Suprapubic skin (tissue), 4 donors: ENCODE measurements around the gene OPALIN. TPM values are rescaled to one million over a fixed set of nuclear protein-coding genes. Genes with fewer than 3 reads are reported as not detected.

Source experiments
- DNase-seq, 2 donors: peaks; one replicate each; pipeline ENCODE4 v3.0.0-alpha.2; 2019; ENCODE audit warnings: low spot score in 2 of 2
- H3K27ac ChIP-seq: fragments of 200-600 bp; sonication (generic); one replicate; pipeline ENCODE4 v1.5.1; 2019
- H3K27me3 ChIP-seq: fragments of 200-600 bp; sonication (generic); one replicate; pipeline ENCODE4 v1.5.1; 2019
- H3K36me3 ChIP-seq: fragments of 200-600 bp; sonication (generic); one replicate; pipeline ENCODE4 v1.5.1; 2019
- H3K4me1 ChIP-seq: fragments of 200-600 bp; sonication (generic); one replicate; pipeline ENCODE4 v1.5.1; 2019
- H3K4me3 ChIP-seq: fragments of 200-600 bp; sonication (generic); one replicate; pipeline ENCODE4 v1.5.1; 2019; ENCODE audit warnings: mild to moderate bottlenecking
- H3K9me3 ChIP-seq: fragments of 200-600 bp; sonication (generic); one replicate; pipeline ENCODE4 v1.5.1; 2019
- EP300 ChIP-seq: sonication (generic); formaldehyde crosslinking; IDR thresholded peaks from one replicate; pipeline ENCODE4 v1.6.1; 2017; ENCODE audit warnings: antibody characterized with exemption
- POLR2A ChIP-seq, 2 donors: fragments of 450-650 bp; IDR thresholded peaks; one replicate each; pipeline ENCODE4 v1.6.1; 2017; ENCODE audit warnings: antibody characterized with exemption in 2 of 2, mild to moderate bottlenecking in 2 of 2, moderate library complexity in 2 of 2
- POLR2AphosphoS5 ChIP-seq, 3 donors: sonication (generic); formaldehyde crosslinking; IDR thresholded peaks; one replicate each; pipeline ENCODE4 v1.6.1; 2017; ENCODE audit warnings: antibody characterized with exemption in 3 of 3
- WGBS: methylation state at CpG from one replicate; pipeline ENCODE4 v1.1.5; 2018; 5-methylcytosine and 5-hydroxymethylcytosine counted together
- total RNA-seq, 4 donors: library from RNA; depleted of rRNA; stranded (reverse); fragments of >200 nt; gene quantifications; one replicate each; pipeline ENCODE4 v1.1.0, GENCODE V29; 2016
- TF ChIP-seq, protein P1 (sequence below), 2 donors: fragments of 200-600 bp in 1 of 2; fragments of 450-650 bp in 1 of 2; sonication (generic) in 1 of 2; IDR thresholded peaks; one replicate each; pipeline ENCODE4 v1.5.1; 2016 to 2019; ENCODE audit warnings: antibody characterized with exemption in 2 of 2, mild to moderate bottlenecking in 1 of 2, moderate library complexity in 1 of 2

OPALIN gene
- total RNA-seq, 4 donors from 2014 or later: not detected

DNA sequence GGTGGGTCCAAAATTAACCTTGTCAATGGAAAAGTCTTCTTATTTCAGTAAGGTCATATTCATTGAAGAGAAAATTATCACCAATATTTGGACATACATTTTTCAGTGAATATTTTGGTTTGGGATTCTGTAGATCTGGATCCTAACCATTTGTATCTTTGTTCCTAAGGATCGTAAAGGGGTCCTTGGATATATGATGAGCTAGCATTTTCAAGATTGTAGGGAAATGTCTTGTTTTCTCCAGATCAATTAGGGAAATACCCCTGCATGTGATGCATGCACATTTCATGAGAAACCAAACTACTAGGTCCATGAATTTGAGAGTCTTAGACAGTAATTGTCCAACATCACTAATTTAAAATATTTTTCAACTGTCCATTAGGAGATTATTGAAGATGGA lies 36.5 kb downstream of the OPALIN start:
- Histone ChIP-seq H3K4me3 (no peak overlapping the region), H3K36me3 (no peaks in the 10 kb centered on the region), H3K27me3 (peaks cover 26% of the 10 kb centered on the region), H3K9me3 (no peaks in the 10 kb centered on the region), H3K27ac (no peak overlapping the region), H3K4me1 (no peaks in the 10 kb centered on the region)
- no peak for DNase-seq
- no peak for TF ChIP-seq POLR2A (IDR thresholded peaks at IDR 0.05)
- TF ChIP-seq EP300: no peak
- TF ChIP-seq, protein P1, sequence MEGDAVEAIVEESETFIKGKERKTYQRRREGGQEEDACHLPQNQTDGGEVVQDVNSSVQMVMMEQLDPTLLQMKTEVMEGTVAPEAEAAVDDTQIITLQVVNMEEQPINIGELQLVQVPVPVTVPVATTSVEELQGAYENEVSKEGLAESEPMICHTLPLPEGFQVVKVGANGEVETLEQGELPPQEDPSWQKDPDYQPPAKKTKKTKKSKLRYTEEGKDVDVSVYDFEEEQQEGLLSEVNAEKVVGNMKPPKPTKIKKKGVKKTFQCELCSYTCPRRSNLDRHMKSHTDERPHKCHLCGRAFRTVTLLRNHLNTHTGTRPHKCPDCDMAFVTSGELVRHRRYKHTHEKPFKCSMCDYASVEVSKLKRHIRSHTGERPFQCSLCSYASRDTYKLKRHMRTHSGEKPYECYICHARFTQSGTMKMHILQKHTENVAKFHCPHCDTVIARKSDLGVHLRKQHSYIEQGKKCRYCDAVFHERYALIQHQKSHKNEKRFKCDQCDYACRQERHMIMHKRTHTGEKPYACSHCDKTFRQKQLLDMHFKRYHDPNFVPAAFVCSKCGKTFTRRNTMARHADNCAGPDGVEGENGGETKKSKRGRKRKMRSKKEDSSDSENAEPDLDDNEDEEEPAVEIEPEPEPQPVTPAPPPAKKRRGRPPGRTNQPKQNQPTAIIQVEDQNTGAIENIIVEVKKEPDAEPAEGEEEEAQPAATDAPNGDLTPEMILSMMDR (IDR thresholded peaks at IDR 0.05): no peak
- no peak for TF ChIP-seq POLR2AphosphoS5 (IDR thresholded peaks at IDR 0.05)
- WGBS: 97% methylated on average over 1 of the region's 1 CpG

DNA sequence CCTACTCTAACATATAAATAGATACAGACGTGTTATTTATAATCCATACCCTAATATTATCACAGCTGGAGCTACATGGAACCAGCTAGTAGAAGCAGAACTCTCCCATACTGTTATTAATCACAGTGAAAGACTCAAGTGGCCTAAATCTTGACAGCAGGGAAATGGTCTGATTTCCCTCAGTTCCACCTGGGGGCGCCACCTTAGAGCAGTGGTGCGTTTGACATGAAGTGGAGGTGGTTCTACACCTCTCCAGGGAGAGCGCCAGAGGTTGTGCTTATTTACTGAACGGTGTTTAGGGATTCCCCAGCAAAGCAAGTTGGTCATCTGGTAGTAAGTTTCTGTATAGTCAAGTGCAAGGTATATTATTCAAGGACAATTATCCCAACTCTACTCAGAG lies 37.0 kb downstream of the OPALIN start:
- H3K27ac ChIP-seq: no peak overlapping the region
- no peak for DNase-seq
- H3K4me3 ChIP-seq: no peak overlapping the region
- no peaks in the 10 kb centered on the region for H3K4me1 ChIP-seq
- H3K36me3 ChIP-seq: no peaks in the 10 kb centered on the region
- WGBS: 60% methylated on average over 5 of the region's 5 CpGs
- no peaks in the 10 kb centered on the region for H3K9me3 ChIP-seq
- no peak for TF ChIP-seq POLR2AphosphoS5 (IDR thresholded peaks at IDR 0.05)
- TF ChIP-seq, protein P1 (IDR thresholded peaks at IDR 0.05): no peak
- TF ChIP-seq POLR2A (IDR thresholded peaks at IDR 0.05): no peak
- TF ChIP-seq EP300: no peak
- H3K27me3 ChIP-seq: peaks cover 27% of the 10 kb centered on the region

DNA sequence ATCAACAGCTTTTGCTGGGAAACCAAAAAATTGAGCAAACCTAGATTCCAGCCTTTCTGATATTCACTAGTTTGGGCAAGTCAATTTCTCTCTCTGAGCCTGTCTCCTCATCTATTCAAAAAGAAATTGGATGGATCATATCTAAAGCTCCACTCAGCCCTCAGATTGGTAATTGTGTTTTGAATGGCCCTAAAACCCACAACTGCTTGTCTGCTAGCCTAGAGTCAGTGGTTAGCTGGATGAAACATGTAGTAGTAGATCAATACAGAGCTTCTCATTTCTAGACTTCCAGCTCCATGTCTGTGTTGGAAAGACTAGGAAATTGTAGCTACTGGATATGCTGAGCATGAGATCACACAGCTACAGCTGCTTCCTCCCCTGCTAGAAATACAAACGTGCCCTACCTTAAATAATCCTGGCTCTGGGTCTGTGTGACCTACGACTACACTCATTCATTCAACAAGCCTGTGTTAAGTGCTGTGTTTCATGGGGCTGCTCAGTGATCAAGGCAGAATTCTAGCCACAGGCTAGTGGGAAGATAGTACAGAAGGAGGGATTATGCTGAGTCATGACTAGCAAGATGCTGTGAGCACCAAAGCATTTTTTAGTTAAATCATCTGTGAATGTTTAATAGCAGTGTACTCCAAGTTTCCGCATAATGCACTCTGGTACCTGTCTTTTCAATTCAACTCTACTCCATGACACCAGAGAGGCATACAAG lies 38.9 kb downstream of the OPALIN start:
- Histone ChIP-seq H3K27ac (no peak overlapping the region), H3K9me3 (no peaks in the 10 kb centered on the region), H3K36me3 (no peaks in the 10 kb centered on the region), H3K4me1 (no peaks in the 10 kb centered on the region), H3K27me3 (peaks cover 28% of the 10 kb centered on the region), H3K4me3 (no peak overlapping the region)
- TF ChIP-seq POLR2A (IDR thresholded peaks at IDR 0.05) (no peak), POLR2AphosphoS5 (IDR thresholded peaks at IDR 0.05) (no peak)
- DNase-seq: no peak
- WGBS: 24% methylated on average over 3 of the region's 3 CpGs

DNA sequence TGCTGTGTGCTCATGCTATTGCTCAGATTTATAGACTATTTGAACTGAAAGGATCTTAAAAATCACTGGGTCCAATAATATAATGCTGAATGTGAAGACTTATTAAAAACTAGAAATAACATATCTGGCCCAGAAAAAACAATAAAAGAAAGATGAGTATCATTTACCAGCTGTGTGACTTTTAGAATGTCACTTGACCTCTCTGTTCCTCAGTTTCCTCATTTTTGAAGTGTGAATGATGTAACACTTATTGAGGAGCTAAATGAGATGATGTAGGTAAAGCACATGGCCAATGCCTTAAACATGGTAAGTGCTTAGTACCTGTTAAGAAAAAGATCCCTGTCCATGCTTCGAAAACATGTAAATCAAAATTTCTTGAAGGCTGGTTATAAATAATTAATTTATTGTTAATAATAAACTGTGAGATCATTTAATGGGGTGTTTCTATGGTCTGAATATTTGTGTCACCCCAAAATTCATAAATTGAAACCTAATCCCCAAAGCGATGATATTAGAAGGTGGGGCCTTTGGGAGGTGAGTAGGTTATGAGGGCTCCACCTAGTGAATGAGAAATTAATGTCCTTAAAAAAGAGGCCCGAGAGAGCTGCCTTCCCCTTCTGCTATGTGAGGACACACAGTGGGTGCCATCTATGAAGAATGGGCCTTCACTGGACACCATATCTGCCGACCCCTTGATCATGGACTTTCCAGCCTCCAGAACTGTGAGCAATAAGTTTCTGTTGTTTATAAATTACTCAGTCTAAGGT lies 41.6 kb downstream of the OPALIN start:
- TF ChIP-seq EP300 (no peak), POLR2AphosphoS5 (IDR thresholded peaks at IDR 0.05) (no peak), POLR2A (IDR thresholded peaks at IDR 0.05) (no peak)
- TF ChIP-seq, protein P1 (IDR thresholded peaks at IDR 0.05): no peak
- no peak overlapping the region for H3K4me3 ChIP-seq
- peaks cover 22% of the 10 kb centered on the region for H3K27me3 ChIP-seq
- DNase-seq: no peak
- no peaks in the 10 kb centered on the region for H3K4me1 ChIP-seq
- no peak overlapping the region for H3K27ac ChIP-seq
- no peaks in the 10 kb centered on the region for H3K36me3 ChIP-seq
- H3K9me3 ChIP-seq: no peaks in the 10 kb centered on the region
- WGBS: 84% methylated on average over 4 of the region's 4 CpGs

DNA sequence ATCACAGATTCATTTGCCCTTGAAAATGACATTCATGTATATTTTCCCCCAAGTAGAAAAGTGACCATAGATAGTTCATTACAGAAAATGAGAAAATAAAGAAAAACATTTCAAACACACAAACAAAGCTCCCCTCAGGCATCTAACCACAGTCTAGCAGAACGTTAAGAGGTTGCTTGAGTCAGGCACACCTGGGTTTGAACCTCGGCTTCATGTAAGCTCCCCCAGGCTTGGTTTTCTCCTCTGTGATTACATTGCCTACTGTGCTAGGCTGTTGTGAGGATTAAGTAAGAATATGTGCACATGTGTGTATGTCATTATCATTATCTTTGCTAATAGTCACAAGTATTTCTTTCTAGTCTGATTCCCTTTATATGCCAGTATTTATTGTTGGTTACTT lies 45.5 kb downstream of the OPALIN start:
- 65% methylated on average over 2 of the region's 2 CpGs for WGBS
- Histone ChIP-seq H3K36me3 (no peaks in the 10 kb centered on the region), H3K27me3 (peaks cover 16% of the 10 kb centered on the region), H3K27ac (no peak overlapping the region), H3K4me1 (no peaks in the 10 kb centered on the region), H3K4me3 (no peak overlapping the region), H3K9me3 (no peaks in the 10 kb centered on the region)
- TF ChIP-seq POLR2A (IDR thresholded peaks at IDR 0.05): no peak
- no peak for TF ChIP-seq POLR2AphosphoS5 (IDR thresholded peaks at IDR 0.05)
- DNase-seq: no peak

DNA sequence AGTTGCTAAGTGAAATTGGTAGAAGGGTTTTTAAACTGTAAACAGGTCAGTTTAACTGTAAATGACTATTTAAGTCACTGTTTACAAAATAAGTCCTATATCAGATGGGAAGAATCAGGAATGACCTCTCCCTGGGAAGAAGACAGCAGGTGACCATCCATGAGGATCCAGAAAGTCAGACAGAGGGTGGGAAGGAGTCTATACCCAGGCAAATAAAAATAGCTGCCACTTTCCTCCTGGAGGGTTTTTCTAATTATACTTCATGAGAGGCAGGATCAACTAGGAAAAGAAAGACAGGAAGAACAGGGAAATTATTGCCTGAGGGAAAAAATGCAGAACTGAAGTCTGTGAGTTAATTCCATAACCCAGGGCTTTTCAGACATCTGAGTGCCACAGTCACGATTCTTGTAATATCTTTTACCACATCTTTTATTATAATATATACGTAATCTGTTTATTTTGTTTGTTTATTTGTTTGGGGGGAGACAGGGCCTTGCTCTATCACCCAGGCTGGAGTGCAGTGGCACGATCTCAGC lies 47.6 kb downstream of the OPALIN start:
- no peak for TF ChIP-seq POLR2AphosphoS5 (IDR thresholded peaks at IDR 0.05)
- no peak for TF ChIP-seq POLR2A (IDR thresholded peaks at IDR 0.05)
- TF ChIP-seq, protein P1 (IDR thresholded peaks at IDR 0.05): no peak
- TF ChIP-seq EP300: no peak
- DNase-seq: no peak
- WGBS: 49% methylated on average over 3 of the region's 3 CpGs

More for the DNA sequence above, 47.6 kb downstream of the OPALIN start:
- no peak overlapping the region for H3K27ac ChIP-seq
- H3K9me3 ChIP-seq: no peaks in the 10 kb centered on the region
- peaks cover 2% of the 10 kb centered on the region for H3K4me1 ChIP-seq
- H3K27me3 ChIP-seq: peaks cover 5% of the 10 kb centered on the region
- H3K36me3 ChIP-seq: no peaks in the 10 kb centered on the region
- no peak overlapping the region for H3K4me3 ChIP-seq
